Suppressor macrophage (primary cell): ENCODE data around the gene PAK6.

Source experiments
- DNase-seq, 4 experiments: peaks; one replicate each; pipeline ENCODE4 v3.0.0-alpha.2; 2020 to 2022

Gene PAK6

DNA sequence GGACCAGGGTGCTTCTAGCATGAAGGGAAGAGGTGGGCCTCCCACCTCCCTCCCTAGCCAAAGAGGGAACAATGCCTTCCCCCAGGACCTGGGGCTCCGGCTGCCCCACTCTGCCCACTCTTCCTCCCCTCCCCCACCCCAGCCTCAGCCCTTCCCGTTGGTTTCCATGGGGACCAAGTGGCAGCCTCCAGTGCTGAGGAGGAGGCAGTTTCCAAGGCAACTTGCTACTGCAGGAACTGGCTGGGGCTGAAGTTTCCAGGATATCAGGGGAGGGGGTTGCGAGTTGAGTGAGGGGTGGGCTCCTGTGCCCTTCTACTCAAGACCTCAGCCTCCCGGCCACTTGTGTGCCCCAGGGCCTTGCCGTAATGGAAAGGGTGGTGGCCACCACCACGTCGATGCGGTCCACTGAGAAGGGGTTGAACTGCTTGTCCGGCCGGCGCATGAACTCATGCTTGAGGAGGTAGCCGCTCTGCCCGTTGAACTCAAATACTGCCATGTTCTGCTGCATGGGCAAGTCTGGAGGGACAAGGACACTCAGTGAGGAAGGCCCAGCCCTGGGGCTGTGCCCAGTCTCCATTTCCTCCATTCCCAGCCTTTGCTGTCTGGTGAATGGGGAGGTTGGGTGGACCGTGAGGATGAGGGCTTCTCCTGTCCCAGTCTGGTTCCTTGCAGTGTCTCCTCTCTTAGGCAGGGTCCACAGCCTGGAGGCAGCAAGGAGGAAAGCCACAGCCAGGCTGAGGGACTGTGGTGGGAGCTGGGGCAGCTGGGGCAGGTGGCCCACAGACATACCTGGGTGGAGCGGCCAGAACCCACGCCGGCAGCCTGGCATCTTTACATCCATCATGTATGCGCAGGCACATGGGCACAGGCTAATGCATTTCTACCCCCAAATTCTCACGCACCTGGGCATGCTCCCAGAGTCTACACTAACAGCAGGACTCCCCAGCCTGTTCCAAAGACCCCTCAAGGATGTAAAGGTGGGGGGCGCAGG lies 55.3 kb downstream of the PAK6 start:
- DNase-seq = peak in 2 of 4 experiments; percentile 15 to 52

DNA sequence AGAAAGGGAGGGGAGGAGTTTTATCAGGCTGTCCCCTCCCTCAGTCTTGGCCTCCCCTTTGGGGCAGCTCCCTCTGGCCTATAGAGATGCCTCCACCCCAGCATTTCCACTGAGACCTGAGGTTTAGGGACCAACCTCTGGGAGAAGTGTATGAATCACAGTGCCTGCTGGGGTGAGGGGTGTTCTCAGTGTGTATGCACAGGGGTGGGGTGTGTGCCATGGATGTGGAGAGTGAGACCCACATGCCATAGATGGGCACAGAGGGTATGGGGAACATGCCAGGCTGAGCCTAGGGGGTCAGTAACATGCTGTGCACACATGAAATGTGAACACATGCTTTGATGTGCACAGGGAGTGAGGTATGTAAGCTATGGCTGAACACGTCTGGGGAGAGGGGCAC lies 56.4 kb downstream of the PAK6 start:
- no peak for DNase-seq

DNA sequence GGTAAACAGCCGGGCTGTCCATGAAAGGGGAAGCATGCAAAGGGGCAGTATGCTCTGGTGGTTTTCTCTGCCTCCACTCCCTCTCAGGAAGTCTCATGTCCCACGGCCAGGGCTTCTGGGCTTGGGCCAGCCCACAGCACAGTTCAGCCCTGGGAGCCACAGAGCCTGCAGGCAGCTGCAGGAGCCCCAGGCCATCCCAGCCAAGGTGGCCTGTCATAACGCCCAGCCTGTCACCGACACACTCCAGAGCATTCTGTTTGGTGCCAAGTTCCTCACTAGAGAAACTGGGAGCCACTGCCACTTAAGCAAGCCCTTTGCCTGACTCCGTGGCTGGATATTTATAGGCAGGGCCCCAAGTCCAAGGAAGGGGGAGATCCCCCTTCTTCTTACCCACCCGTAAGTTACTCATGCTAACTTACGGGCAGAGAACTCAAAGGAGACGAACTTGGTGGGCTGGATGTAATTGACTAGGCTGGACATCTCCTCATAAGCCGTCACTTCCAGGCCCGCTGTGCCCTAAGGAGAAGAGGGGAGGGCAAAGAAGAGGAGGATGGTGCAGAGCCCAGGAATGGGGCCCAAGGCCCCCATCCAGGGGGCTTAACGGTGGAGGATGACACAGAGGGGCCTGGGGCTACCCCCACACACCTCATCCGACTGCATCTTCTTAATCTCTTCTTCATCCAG lies 57.2 kb downstream of the PAK6 start:
- DNase-seq = no peak

DNA sequence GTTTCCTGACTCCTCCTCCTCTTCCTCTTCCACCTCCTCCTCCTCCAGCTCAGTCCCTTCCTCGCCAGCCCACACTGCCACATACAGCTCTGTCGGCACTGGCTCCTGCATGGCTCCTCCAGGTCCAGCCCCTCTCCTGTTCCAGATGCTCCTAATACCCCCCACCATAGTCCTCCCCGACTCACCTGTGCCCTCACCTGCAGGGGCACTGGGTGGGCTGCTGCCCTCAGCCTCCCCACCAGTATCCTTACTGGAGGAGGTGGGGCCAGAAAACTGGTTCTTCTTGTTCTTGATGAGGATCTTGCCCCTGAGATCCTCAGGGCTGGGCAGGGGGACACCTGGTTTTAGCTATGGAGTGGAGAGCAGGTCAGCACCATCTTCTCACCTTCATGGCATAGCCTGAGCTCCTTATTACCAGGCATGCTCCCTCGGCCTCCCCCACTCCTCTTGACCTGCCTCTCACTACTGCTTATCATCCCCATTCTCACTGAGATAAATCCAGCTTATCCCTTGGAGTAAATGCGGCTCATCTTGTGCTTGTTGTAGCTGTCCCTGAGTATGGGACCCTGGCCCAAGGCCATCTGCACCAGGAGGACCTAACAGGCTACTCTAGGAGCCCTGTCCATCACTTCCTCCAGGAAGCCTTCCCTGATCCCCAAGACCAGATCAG lies 57.8 kb downstream of the PAK6 start:
- no peak for DNase-seq

DNA sequence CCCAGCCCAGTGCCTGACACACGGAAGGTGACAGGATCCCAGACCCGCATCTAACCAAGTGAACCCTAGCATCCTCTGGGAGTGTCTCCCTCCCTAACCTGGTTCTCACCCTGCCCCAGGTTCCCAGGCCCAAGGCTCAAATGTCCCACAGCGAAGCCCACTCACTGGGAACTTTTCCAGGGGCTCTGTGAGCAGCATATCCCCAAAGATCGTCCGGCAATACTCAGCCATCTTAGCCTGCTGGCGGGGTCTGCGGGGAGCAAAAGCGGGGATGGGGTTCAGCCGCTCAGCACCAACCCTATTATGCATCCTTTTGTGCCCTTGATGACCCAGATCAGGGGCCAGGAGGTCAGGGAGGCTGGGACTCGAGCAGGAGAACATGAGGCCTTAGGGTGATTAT lies 58.5 kb downstream of the PAK6 start:
- no peak for DNase-seq

DNA sequence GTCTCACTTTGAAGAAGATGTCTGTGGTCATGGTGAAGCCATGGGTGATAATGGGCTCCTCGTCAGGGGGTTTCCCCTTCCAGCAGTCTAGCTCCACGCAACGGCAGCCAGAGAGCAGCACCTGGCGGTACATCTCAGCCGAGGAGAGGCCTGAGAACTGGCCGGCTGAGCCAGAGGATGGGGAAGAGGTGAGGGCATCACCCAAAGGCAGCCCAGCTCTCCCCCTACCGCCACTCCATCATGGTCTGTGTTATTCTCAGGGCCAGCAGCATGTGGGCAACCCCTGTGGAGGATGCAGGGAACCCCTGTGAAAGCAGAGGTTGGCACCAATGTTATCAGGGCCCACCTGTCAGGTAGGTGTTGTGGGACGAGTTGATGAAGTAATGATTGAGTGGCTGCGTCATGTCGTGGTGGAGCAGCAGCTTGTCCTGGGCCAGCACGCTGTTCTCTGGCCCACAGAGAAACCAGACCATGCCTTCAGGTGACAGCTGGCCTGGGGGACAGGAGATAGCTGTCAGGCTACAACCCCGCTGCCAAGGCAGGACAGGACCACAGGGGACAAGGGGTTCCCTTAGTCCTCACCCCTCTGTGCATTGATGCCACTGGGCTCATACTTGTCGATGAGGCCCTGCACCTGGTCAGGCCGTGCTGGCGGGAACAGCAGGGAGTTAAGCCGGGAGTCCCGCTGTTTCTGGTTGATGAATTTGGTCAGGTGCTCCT lies 59.5 kb downstream of the PAK6 start:
- no peak for DNase-seq

DNA sequence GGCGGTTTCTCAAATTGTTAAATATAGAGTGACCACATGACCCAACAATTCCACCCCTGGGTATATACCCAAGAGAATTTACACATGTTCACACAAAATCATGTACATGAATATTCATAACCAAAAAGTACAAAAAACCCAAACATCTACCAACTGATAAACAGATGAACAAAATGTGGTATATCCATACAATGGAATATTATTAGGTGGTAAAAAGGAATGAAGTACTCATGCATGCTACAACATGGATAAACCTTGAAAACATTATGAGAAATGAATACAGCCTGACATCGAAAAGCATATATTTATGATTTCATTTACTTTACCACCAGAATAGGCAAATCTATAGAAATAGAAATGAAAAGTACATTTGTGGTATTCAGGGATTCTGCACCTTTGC lies 61.5 kb downstream of the PAK6 start:
- no peak for DNase-seq

DNA sequence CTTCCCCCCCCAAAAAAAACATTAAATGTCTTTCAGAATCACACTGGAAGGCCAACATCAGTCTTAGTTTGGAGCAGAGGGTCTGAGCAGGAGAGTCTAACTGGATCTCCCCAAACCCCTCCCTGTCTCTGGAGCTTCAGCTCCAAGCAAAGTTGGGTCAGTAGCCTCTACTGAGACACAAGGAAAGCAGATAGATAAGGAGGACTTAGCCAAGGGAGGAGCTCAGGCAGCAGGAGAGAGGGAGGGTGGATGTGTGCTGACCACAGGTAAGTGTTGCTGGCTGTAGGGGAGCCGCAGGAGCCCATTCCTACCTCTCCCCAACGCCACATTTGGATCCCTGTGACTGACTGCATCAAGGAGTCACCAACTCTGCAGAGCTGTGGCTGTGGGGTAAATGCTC lies 61.9 kb downstream of the PAK6 start:
- DNase-seq = no peak

DNA sequence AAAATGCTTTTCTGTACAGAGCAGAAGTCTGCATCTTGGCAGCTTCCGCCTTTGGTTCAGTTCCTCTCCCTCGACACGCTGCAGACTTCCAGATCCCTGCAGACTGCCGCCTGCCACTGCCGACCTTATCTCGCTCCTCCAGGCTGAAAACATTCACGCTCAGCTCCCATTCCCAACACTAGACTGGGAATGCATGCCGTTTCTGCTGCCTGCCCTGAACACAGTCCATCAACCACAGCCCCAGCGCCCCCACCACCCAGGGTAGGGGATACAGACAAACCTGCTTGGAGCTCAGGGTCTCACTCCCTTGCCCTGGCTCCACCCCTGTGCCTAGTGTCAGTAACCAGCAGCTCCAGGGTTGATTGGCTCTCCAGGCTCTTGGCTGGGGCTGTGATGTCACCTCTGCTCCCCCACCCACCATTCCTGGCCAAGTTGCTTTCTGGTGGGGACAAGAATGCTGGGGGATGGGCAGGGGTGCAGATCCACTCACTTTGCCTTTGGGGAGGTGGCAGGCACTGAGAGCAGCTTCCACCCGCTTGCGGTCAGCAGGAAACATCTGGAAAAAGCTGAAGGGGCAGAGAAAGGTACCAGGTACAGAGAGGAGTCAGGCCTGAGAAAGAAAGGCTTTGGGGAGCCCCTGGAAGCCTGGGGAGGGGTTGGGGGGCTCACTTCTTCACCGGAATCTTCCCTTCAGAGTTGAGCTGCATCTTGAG lies 62.8 kb downstream of the PAK6 start:
- DNase-seq = peak in 3 of 4 experiments; percentile 42 to 60 (median 56)

DNA sequence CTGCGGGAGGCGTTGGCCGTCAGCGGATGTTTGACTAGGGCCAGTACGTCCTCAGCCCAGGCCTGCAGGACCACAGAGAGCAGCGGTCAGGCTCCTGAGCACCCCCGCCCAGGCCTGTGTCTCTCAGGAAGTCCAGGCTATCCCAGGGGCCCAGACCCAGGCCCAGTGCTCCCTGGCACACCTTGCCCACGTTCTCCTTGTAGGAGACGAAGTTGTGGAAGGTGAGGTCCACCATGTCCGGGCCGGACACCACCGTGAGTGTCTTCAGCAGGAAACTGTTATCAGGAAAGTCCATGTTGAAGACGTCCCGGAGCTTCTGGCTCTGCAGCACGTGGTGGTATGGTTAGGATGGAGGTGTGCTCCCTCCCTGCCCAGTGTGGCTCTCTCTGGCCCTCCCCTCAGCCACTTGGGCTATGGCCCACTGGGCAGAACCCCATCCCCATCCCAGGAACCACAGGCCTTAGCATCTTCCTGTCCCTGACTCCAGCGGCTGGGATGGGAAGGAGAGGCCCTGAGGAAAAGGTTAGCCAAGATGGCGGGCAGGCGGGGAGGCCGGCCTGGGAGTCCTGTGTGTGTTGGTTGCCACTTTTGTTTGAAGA lies 63.5 kb downstream of the PAK6 start:
- DNase-seq = no peak

DNA sequence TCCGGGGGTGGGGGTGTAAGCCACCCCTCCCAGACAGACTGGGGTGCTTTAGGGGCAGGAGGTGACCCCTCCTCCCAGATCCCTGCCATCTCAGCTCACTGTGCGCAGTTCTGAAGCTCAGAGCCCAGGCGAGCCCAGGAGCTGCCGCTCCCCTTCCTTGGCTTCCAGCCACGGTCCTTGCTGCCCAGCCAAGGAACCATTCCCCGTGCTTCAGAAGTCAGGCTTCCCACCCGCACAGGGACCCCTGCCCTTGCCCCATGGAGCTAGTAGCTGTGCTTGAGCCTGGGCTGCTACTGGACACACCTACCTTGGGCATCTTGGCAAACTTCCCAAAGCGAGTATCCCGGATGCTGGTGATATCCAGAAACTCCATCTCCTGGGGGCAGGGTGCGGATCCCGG lies 64.1 kb downstream of the PAK6 start:
- DNase-seq = no peak

DNA sequence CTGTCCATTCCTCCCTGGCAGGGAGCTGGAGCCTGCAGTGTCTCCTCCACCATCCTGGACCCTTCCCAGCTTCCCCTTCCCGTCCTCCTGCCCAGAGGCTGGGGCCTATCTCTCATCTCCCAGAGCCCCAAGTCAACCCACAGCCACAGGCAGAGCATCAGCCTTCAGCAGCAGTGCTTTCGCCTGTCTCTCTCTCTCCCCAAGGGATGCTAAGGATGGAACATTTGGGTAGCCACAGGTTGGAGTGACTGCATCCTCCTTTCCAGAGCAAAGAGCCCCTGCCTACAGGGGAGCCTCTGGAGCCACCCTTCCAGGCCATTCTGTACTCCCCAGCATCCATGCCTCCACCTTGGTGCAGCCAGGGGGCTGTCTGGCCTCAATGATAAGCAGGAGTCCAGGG lies 64.7 kb downstream of the PAK6 start:
- no peak for DNase-seq

DNA sequence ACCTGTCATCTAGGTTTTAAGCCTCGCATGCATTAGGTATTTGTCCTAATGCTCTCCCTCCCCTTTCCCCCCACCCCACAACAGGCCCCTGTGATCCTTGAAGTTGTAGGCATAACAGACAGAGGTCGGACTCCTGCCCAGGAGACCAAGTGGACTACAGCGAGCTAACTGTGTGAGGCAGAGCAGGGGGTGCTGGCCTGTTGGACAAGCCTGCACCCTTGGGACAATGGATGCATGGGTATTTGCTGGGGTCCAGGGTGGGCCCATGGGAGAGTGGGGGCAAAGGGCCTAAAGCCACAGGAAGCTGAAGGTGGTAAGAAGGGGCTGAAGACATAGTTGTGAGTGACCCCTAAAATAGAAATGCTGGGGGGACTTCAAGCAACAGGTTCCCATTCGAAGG lies 66.4 kb downstream of the PAK6 start:
- no peak for DNase-seq

DNA sequence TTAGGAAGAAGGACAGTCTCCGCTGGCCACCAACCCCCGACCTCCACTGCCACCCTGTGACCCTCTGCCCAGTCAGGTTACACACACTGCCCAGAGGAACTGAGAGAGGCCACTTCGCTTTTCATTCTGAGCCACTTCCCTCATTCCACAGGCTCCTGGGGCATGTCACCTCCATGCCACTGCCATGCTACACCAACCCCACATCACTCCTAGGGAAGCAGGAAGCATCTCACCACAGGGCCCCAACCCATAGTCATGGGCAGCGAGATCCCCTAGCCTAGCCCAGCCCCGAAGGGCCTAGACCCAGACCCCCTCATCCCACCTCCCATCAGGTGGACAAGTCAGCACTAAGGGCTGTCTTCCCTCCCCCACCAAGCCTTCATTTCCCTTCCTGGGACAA lies 67.5 kb downstream of the PAK6 start:
- DNase-seq = peak; percentile 64 to 70 (median 69)

DNA sequence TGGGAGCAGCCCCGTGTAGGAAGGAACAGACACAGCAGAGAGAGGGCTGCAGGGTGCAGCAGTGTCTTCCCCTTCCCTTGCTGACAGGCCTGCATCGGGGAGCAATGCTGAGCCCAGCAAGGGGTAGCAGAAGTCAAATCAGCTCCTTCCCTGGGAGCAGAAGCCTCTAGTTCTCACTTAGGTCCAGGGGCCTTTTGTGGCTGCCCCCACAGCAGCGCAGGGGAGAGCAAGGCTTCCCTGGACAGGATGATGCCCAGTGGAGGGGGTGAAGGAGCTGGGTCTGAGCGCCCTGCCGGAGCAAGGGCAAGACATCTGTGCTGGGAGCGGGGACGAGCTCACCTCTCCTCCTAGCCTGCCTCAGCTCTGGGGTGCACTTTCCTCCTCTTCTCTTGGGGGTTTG lies 68.0 kb downstream of the PAK6 start:
- peak in 3 of 4 experiments; percentile 41 to 60 (median 53) for DNase-seq

DNA sequence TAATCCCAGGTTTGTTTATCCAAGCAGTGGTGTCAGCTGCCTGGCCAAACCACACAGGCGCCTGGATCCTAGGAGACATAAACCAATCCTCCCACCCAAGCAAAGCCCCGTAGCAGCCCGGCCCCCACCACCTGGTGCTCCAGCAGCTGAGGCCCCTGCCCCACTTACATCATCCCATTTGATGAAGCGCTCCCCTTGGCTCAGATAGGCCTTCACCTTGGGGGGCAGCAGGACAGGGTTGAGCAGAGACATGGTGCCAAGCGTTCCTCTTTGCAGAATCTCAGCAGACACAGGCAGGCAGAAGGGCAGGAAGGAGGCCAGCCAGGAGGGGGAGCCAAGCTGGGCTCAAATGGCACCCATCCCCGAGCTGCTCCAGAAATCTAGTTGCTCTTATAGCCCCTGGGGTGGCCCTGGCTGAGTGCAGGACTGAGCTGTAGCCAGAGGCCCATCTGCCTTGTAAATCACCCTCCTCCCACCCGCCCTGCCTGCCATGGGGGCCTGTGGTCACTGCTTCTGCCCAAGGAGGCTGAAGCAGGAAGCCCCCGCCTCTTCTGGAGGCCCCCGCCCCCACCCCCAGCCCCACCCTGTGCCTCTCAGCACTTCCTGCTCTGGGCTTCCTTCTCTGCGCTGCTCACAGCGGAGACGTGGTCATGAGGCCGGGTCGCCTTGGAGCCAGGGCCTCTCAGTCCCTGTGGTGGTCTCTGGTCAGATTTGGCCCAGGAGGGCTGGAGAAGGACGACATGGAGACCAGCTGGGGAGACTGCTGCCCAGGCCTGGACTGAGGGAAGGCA lies 68.8 kb downstream of the PAK6 start, which contains the start of gene PLCB2:
PLCB2 (minus strand) TSS at position 515 of the 791 bp plus-strand sequence; CDS start at position 252, 263 bp downstream.
- DNase-seq = peak; percentile 73 to 88 (median 86)

DNA sequence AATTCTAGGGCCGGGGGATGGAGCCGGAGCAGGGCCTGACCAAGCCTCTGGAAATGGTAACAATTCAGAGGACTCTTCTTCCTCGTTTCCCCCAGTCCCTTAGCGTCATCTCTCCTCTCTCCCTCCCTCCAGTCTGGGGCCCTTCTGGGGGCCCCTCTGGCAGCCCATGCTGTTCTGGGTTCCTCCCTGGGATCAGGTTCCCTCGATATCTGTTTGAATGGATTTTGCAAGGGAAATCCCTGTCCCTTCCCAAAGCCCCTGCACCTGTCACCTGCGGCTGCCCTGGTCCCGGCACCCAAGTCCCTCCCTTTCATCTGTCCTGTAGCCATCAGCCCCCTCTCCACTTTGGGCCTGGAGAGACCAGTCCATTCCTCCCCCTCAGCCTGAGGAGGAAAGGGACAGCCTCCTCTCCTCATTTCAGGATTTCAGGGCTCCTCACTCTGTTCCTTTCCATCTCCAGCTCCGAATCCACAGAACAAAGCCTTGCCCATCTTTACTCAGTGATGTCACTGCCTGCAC lies 70.5 kb downstream of the PAK6 start:
- DNase-seq = no peak

DNA sequence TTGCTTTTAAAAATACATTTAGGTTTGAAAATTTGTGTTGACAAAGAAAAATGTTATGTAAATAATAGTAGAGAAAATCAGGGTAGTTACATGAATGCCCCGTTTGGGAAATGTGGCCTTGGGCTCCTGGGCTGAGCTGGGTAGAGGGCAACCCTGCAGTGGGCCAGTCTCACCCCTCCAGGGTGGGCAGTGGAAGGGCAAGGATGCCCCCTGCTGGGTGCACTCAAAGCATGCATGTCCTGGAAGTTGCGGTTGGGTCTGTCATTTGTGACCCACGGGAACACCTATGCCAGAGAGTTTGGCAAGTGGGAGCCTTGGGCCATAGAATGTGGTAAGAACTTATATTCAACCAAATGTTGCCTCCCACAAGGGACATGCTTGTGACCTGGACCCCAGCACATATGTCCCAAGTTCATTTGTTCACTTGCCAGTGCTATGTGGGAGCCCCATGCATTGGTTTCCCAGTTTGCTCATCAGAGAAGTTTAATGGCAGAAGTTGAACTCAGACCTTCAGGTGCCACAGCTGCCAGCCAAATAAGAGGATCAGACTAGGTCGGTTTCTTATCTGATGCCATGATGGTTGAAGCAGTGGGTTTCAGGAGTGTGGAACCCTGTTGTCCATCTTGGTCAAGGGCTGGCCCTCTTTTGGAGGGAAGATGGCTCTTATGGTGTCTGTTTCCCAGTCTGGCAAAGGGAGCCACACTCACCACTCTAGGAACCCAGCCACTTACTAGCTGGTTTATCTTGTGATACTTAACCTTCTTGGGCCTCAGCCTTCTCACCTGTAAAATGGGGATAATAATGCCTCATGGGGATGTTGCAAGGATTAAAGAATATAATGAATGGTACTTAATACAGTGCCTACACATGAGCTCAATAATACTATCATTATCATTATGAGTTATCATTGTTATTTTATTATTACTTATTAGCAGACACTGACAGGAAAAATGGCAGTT lies 71.4 kb downstream of the PAK6 start:
- peak; percentile 74 to 86 (median 82) for DNase-seq

DNA sequence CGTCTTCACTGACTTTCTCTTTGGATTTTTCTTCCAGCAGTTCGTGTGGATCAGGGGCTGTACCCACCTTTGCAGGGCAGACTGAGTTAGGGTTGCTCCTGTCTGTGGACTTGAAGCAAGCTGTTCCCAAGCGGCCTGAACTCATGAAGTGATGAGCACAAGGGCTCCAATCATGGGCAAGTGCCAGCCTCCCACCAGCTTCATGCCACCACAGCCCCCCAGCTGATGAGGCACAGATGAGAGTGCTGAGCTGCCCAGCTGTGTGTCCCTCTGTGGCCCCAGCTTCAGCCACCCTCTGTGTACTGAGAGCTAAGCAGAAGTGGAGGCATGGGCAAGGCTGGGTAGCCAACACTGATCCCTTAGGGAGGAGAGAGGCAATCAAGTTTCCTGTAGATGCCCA lies 72.1 kb downstream of the PAK6 start:
- DNase-seq = no peak
